H1 (cell line): ENCODE data around the gene PRKRIP1. TPM values are rescaled to one million over a fixed set of nuclear protein-coding genes. Genes with fewer than 3 reads are reported as not detected.

Experiments
- CTCF ChIA-PET: fragments of 300-600 bp; sonication (Branson Sonifier 250); formaldehyde crosslinking; loops from one replicate; lab custom pipeline; 2021; ENCODE audit not compliant: partially characterized antibody; lab: Charles Lee
- POLR2A ChIA-PET: fragments of 300-600 bp; sonication (Branson Sonifier 250); formaldehyde crosslinking; loops from one replicate; lab custom pipeline; 2021; ENCODE audit warnings: inconsistent platforms; ENCODE audit not compliant: partially characterized antibody; lab: Charles Lee
- DNase-seq, 2 experiments: peaks; one replicate each; pipeline versions ENCODE4 v3.0.0 to v3.0.0-alpha.2; 2010 to 2022; ENCODE audit warnings: low spot score in 2 of 2, low read depth in 1 of 2, mixed read lengths in 1 of 2
- FAIRE-seq: peaks from 2 replicates; lab custom pipeline; 2011; peaks lifted over from hg19 to GRCh38; lab: Jason Lieb, UNC
- H2AFZ ChIP-seq: 2 replicates; pipeline ENCODE4 v1.8.1; 2012; ENCODE audit warnings: low read length, inconsistent platforms
- H2AK5ac ChIP-seq: 2 replicates; pipeline ENCODE4 v1.6.1; 2013; ENCODE audit warnings: low read depth, low read length
- H2BK120ac ChIP-seq: replicated peaks from 2 replicates; pipeline ENCODE3; 2013; ENCODE audit warnings: low read depth, low read length, inconsistent platforms
- H2BK12ac ChIP-seq: 2 replicates; pipeline ENCODE4 v1.6.1; 2013; ENCODE audit warnings: low read depth, low read length
- H2BK15ac ChIP-seq: 2 replicates; pipeline ENCODE4 v1.6.1; 2013; ENCODE audit warnings: low read length
- H2BK20ac ChIP-seq: 2 replicates; pipeline ENCODE4 v1.6.1; 2013; ENCODE audit warnings: low read length
- H2BK5ac ChIP-seq: 2 replicates; pipeline ENCODE4 v1.6.1; 2013; ENCODE audit warnings: low read depth, low read length
- H3K14ac ChIP-seq: 2 replicates; pipeline ENCODE4 v1.6.1; 2013; ENCODE audit warnings: inconsistent platforms; ENCODE audit not compliant: insufficient read length
- H3K18ac ChIP-seq: 2 replicates; pipeline ENCODE4 v1.6.1; 2013; ENCODE audit warnings: low read length; ENCODE audit errors: extremely low read depth
- H3K23ac ChIP-seq: 2 replicates; pipeline ENCODE4 v1.6.1; 2013; ENCODE audit warnings: inconsistent platforms; ENCODE audit not compliant: insufficient read length
- H3K23me2 ChIP-seq: 2 replicates; pipeline ENCODE4 v1.6.1; 2013; ENCODE audit warnings: low read depth, low read length
- H3K27ac ChIP-seq: 2 replicates; pipeline ENCODE4 v1.6.1; 2011; ENCODE audit warnings: low read depth, low read length, inconsistent platforms
- H3K27me3 ChIP-seq, 4 experiments: replicated peaks in 1 of 4; 1 replicate in 1 of 4; 2 replicates in 3 of 4; pipeline versions ENCODE4 v1.6.1 to v1.8.1; 2011 to 2013; ENCODE audit warnings: low read length in 3 of 4, mild to moderate bottlenecking in 3 of 4, inconsistent platforms in 2 of 4, mixed read lengths in 2 of 4, moderate library complexity in 1 of 4; ENCODE audit not compliant: control insufficient read depth in 3 of 4, insufficient read depth in 3 of 4; ENCODE audit errors: extremely low read depth in 1 of 4
- H3K36me3 ChIP-seq, 4 experiments: 2 replicates each; pipeline versions ENCODE4 v1.6.1 to v1.8.1; 2011 to 2013; ENCODE audit warnings: mild to moderate bottlenecking in 4 of 4, low read length in 3 of 4, moderate library complexity in 2 of 4, control low read depth in 1 of 4, inconsistent platforms in 1 of 4; ENCODE audit not compliant: insufficient read depth in 4 of 4, control insufficient read depth in 2 of 4
- H3K4ac ChIP-seq: replicated peaks from 2 replicates; pipeline ENCODE3; 2013; ENCODE audit warnings: low read length, low read depth, mixed read lengths, inconsistent platforms; ENCODE audit not compliant: insufficient read length
- H3K4me1 ChIP-seq, 4 experiments: replicated peaks in 1 of 4; 1 replicate in 1 of 4; 2 replicates in 3 of 4; pipeline versions ENCODE4 v1.6.1 to v1.8.1; 2011 to 2013; ENCODE audit warnings: low read length in 3 of 4, inconsistent platforms in 2 of 4, mixed read lengths in 1 of 4; ENCODE audit not compliant: insufficient read depth in 4 of 4, control insufficient read depth in 3 of 4
- H3K4me2 ChIP-seq, 2 experiments: 2 replicates each; pipeline versions ENCODE4 v1.6.1 to v1.8.1; 2011 to 2013; ENCODE audit warnings: low read depth in 2 of 2, low read length in 2 of 2, control low read depth in 1 of 2, inconsistent platforms in 1 of 2, mild to moderate bottlenecking in 1 of 2; ENCODE audit not compliant: insufficient read depth in 1 of 2
- H3K4me3 ChIP-seq, 4 experiments: fragments of 200-600, 300-600 bp in 1 of 4; sonication (generic), shearing (Covaris generic), sonication (Bioruptor Twin) in 1 of 4; 2 replicates each; pipeline versions ENCODE4 v1.5.1 to v1.8.1; 2011 to 2016; ENCODE audit warnings: low read length in 4 of 4, low read depth in 3 of 4, control low read depth in 2 of 4, inconsistent platforms in 2 of 4, mild to moderate bottlenecking in 2 of 4, mixed read lengths in 1 of 4, moderate library complexity in 1 of 4; ENCODE audit not compliant: insufficient read depth in 2 of 4; ENCODE audit errors: extremely low read depth in 1 of 4
- H3K56ac ChIP-seq: replicated peaks from 2 replicates; pipeline ENCODE3; 2013; ENCODE audit warnings: low read depth, mild to moderate bottlenecking, mixed read lengths, low read length, inconsistent platforms; ENCODE audit not compliant: insufficient read length
- H3K79me1 ChIP-seq: 2 replicates; pipeline ENCODE4 v1.6.1; 2013; ENCODE audit warnings: low read depth, low read length, control low read depth
- H3K79me2 ChIP-seq, 2 experiments: 2 replicates each; pipeline versions ENCODE4 v1.6.1 to v1.8.1; 2012 to 2013; ENCODE audit warnings: low read length in 2 of 2, mild to moderate bottlenecking in 2 of 2, inconsistent platforms in 1 of 2; ENCODE audit not compliant: insufficient read depth in 2 of 2, control insufficient read depth in 1 of 2
- H3K9ac ChIP-seq, 4 experiments: replicated peaks in 1 of 4; 1 replicate in 1 of 4; 2 replicates in 3 of 4; pipeline versions ENCODE4 v1.6.1 to v1.8.1; 2011 to 2013; ENCODE audit warnings: low read depth in 3 of 4, low read length in 3 of 4, control low read depth in 2 of 4, mild to moderate bottlenecking in 2 of 4, moderate library complexity in 2 of 4, inconsistent platforms in 1 of 4; ENCODE audit errors: extremely low read depth in 1 of 4
- H3K9me3 ChIP-seq, 2 experiments: 2 replicates each; pipeline versions ENCODE4 v1.6.1 to v1.8.1; 2012 to 2013; ENCODE audit warnings: mild to moderate bottlenecking in 2 of 2, moderate library complexity in 2 of 2, control low read depth in 1 of 2, inconsistent platforms in 1 of 2, low read depth in 1 of 2, low read length in 1 of 2, mixed read lengths in 1 of 2; ENCODE audit not compliant: insufficient read depth in 2 of 2
- H4K20me1 ChIP-seq, 2 experiments: replicated peaks in 1 of 2; 2 replicates each; pipeline versions ENCODE3 to v1.8.1; 2011 to 2013; ENCODE audit warnings: inconsistent platforms in 2 of 2, low read length in 2 of 2, mild to moderate bottlenecking in 1 of 2; ENCODE audit not compliant: insufficient read depth in 2 of 2, control insufficient read depth in 1 of 2
- H4K5ac ChIP-seq: 2 replicates; pipeline ENCODE4 v1.6.1; 2013; ENCODE audit warnings: low read length, low read depth, mixed read lengths, inconsistent platforms; ENCODE audit not compliant: insufficient read length
- H4K8ac ChIP-seq: 2 replicates; pipeline ENCODE4 v1.8.0; 2013; ENCODE audit warnings: mild to moderate bottlenecking, moderate library complexity, low read length, inconsistent platforms; ENCODE audit not compliant: insufficient read depth; ENCODE audit errors: extremely low read depth
- H4K91ac ChIP-seq: replicated peaks from 2 replicates; pipeline ENCODE3; 2013; ENCODE audit warnings: low read length, mixed read lengths, inconsistent platforms; ENCODE audit not compliant: insufficient read length
- WGBS, 2 experiments: shearing (Covaris generic) in 1 of 2; methylation state at CpG; one replicate each; pipeline versions ENCODE4 v1.1.6 to v1.1.7; 2013 to 2015; ENCODE audit warnings: low lambda C conversion rate in 2 of 2, mixed read lengths in 2 of 2, inconsistent platforms in 1 of 2, low coverage in 1 of 2, missing lambda C conversion rate in 1 of 2; ENCODE audit not compliant: insufficient replicate concordance in 2 of 2, insufficient coverage in 1 of 2, insufficient read length in 1 of 2; ENCODE audit errors: extremely low coverage in 1 of 2, missing lambda C conversion rate in 1 of 2; 5-methylcytosine and 5-hydroxymethylcytosine counted together
- polyA plus RNA-seq, 7 experiments: library from polyadenylated mRNA; depleted of rRNA in 3 of 7; stranded (reverse) in 5 of 7; unstranded in 2 of 7; fragments of >200 nt in 5 of 7; fragments of 200-250 nt in 2 of 7; gene quantifications; 1 replicate in 5 of 7; 2 replicates in 1 of 7; 4 replicates in 1 of 7; pipeline versions ENCODE4 v1.2.1 to v1.2.3, GENCODE V29; 2011 to 2013; ENCODE audit warnings: missing spikeins in 2 of 7, mixed read lengths in 2 of 7
- total RNA-seq: library from RNA; stranded (reverse); fragmentation: NEBNext Ultra II Directional; extraction: Animal tissue kit (Norgen Biotek cat#: 25700); gene quantifications from 2 replicates; pipeline ENCODE4 v1.2.1, GENCODE V29; 2021

PRKRIP1 gene
- total and polyA plus RNA-seq, 2 of the 8 experiments (the other 6 are each of a cell fraction or from before 2014, with no cell fraction given), result 11.1 to 22.0 TPM

DNA sequence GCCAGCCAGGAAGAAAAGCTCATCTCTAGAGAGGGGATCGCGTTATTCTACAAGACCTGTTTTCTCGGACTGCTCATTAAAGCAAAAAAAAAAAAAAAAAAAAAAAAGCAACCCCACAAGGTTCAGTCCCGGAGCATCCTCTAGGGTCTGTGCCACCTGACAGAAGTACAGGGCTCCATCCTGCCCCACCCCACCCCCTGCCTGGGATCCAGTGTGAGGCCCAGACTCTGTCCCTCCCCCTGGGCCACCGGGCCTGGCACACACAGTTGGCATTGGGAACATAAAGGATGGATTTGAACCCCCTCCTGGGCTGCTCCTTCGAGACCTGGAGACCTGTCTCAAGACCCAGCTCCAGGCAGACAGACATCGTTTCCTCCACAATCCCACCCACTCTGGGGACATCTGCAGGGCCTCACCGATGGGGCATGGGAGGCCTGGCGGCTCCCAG, 37.9 kb downstream of the PRKRIP1 start:
- Histone ChIP-seq H4K5ac (no peak overlapping the region), H3K56ac (no peak overlapping the region), H4K91ac (no peak overlapping the region), H2BK120ac (no peak overlapping the region), H4K8ac (no peak overlapping the region), H3K14ac (no peak overlapping the region), H3K27me3 (no peaks in the 10 kb centered on the region), H3K4me3 (peak overlapping the region; percentile 62 to 78 (median 74)), H2AK5ac (0 out of 2 replicates have a peak overlapping the region, but pooled peaks have one; percentile 70), H2BK12ac (no peak overlapping the region), H3K9ac (no peak overlapping the region), H3K18ac (peak overlapping the region; percentile 32; the same call in 1 of the 2 replicates), H2BK5ac (0 out of 2 replicates have a peak overlapping the region, but pooled peaks have one; percentile 35), H3K36me3 (peaks cover 0 to 2% (median 0%) of the 10 kb centered on the region in 4 experiments; a peak in 2 of 8 replicates), H3K9me3 (no peaks in the 10 kb centered on the region), H3K79me1 (no peaks in the 10 kb centered on the region), H2BK15ac (no peak overlapping the region), H4K20me1 (peaks cover 0 to 3% of the 10 kb centered on the region in 2 experiments), H3K27ac (no peak overlapping the region), H2AFZ (no peak overlapping the region), H3K23me2 (peaks cover 3% of the 10 kb centered on the region; the same call in 1 of the 2 replicates), H3K23ac (no peak overlapping the region), H3K79me2 (no peaks in the 10 kb centered on the region), H2BK20ac (no peak overlapping the region), H3K4me1 (peaks cover 0 to 8% (median 5%) of the 10 kb centered on the region in 4 experiments; a peak in 5 of 7 replicates), H3K4me2 (peak overlapping the region; percentile 77 to 85), H3K4ac (no peak overlapping the region)
- 75% methylated on average over 5 of the region's 9 CpGs; no CpG with 5 or more reads in 1 of the 2 experiments for WGBS, 2 experiments
- POLR2A ChIA-PET, result interaction anchor here (2.3 to 3.6 kb wide), 2 partner anchors 8 to 10 kb away, joined by 8 to 16 read pairs; no protein-coding TSS in a partner anchor
- CTCF ChIA-PET, result interaction anchor here (0.8 to 0.9 kb wide), 2 partner anchors 20 to 154 kb away, joined by 3 read pairs; no protein-coding TSS in a partner anchor
- DNase-seq (no peak), FAIRE-seq (no peak)
